Urinary bladder (tissue), 4 donors: ENCODE results near the gene MIGA1. TPM values are rescaled to one million over a fixed set of nuclear protein-coding genes. Genes with fewer than 3 reads are reported as not detected.
A peak's percentile ranks its signal among the peaks of the same experiment; 100 is the strongest.

ENCODE experiments used
- DNase-seq: peaks from one replicate; pipeline ENCODE4 v3.0.0-alpha.2; 2015; ENCODE audit errors: extremely low spot score
- H3K27ac ChIP-seq: one replicate; pipeline ENCODE4 v1.5.1; 2013; ENCODE audit warnings: low read depth, mild to moderate bottlenecking, moderate library complexity
- H3K36me3 ChIP-seq: one replicate; pipeline ENCODE4 v1.6.1; 2013; ENCODE audit warnings: mild to moderate bottlenecking, moderate library complexity; ENCODE audit not compliant: insufficient read depth
- H3K4me1 ChIP-seq: one replicate; pipeline ENCODE4 v1.6.1; 2013; ENCODE audit warnings: mild to moderate bottlenecking, moderate library complexity; ENCODE audit not compliant: insufficient read depth
- H3K4me3 ChIP-seq: one replicate; pipeline ENCODE4 v1.5.1; 2013; ENCODE audit warnings: low read depth, low read length
- WGBS: extraction: QIAGEN DNeasy Blood & Tissue Kit; methylation state at CpG from one replicate; pipeline ENCODE4 v1.1.7; 2013; 5-methylcytosine and 5-hydroxymethylcytosine counted together
- polyA plus RNA-seq: library from polyadenylated mRNA; stranded (reverse); fragments of 200-250 nt; gene quantifications from one replicate; pipeline ENCODE4 v1.2.3, GENCODE V29; 2013
- total RNA-seq: library from RNA; depleted of rRNA; stranded (reverse); fragments of >200 nt; gene quantifications from one replicate; pipeline ENCODE4 v1.2.3, GENCODE V29; 2014
- donor health status: healthy with polysubstance abuse.
- donor health status: healthy.

The MIGA1 gene
- total and polyA plus RNA-seq, 2 donors: 8.7 to 30.2 TPM

DNA sequence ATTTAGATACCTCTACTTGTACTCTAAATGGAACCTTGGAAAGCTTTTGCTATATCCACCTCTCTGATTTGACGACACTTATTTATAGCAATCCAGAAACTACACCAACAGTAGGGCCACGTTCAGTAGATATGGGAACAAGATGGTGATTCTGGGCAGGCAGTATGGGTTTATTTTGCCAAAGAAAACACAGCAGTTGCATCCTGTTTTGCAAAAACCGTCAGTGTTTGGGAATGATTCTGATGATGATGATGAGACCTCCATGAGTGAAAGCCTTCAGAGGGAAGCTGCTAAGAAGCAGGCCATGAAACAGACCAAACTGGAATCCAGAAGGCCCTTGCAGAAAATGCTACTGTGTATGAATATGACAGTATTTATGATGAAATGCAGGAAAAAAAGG, 67.5 kb downstream of the MIGA1 start:
- H3K27ac ChIP-seq: no peak overlapping the region
- no peaks in the 10 kb centered on the region for H3K4me1 ChIP-seq
- no peak for DNase-seq
- 79% methylated on average over 3 of the region's 3 CpGs for WGBS
- peaks cover 3% of the 10 kb centered on the region for H3K36me3 ChIP-seq
- H3K4me3 ChIP-seq: no peak overlapping the region

DNA sequence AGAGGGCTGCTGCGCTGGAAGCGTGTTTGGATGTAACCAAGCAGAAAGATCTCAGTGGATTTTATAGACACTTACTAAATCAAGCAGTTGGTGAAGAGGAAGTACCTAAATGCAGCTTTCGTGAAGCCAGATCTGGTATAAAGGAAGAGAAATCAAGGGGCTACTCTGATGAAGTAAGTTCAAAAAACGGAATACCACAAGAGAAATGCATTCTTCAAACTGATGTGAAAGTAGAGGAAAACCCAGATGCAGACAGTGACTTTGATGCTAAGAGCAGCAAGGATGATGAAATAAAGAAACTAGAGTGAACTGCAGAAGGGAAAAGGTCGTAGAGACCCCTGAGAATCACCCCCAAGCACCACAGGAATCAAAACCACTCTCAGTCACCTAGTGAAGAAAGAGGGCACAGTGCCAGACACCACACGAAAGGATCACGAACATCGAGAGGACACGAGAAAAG, 68.2 kb downstream of the MIGA1 start:
- 87% methylated on average over 9 of the region's 9 CpGs for whole genome bisulfite sequencing
- H3K4me3 ChIP-seq: no peak overlapping the region
- H3K27ac ChIP-seq: no peak overlapping the region
- H3K36me3 ChIP-seq: peaks cover 4% of the 10 kb centered on the region
- H3K4me1 ChIP-seq: no peaks in the 10 kb centered on the region
- DNase-seq: no peak

DNA sequence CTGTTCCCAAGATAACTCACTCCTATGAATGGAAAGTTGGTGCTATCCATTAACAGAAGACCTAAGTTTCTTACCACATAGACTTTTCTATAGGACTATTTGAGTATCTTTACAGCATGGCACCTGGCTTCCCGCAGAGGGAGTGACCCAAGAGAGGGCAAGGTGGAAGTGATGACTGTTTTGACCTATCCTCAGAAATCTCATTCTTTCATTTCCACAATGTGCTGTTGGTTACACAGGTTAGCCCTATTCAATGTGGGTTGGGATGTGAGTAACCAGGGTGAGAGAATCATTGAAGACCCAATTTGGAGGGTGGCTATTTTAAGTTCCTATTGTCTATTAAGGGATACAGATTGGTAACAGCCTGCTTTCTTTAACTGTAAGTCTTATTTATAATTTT, 70.6 kb downstream of the MIGA1 start:
- Histone ChIP-seq H3K4me1 (no peaks in the 10 kb centered on the region), H3K36me3 (peaks cover 2% of the 10 kb centered on the region), H3K27ac (no peak overlapping the region), H3K4me3 (no peak overlapping the region)
- DNase-seq: no peak
- WGBS: 99% methylated on average over 1 of the region's 1 CpG

DNA sequence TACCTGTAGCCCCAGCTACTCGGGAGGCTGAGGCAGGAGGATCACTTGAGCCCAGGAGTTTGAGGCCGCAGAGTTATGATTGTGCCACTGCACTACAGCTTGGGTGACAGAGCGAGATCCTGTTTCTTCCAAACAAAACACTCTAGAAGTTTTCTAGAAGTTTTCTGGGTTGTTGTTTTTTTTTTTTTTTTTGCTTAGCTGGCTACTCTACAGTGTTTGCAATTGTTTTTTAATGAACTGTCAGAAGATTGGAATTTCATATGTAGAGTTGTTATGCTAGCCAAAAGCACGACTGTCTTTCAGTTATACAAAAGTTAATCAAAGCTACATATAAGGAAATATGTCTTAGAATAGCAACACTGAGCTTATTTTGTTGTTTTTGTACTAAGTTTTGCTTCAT, 78.1 kb downstream of the MIGA1 start:
- Histone ChIP-seq H3K4me3 (no peak overlapping the region), H3K4me1 (no peaks in the 10 kb centered on the region), H3K36me3 (peaks cover 2% of the 10 kb centered on the region), H3K27ac (no peak overlapping the region)
- 85% methylated on average over 4 of the region's 4 CpGs for WGBS
- no peak for DNase-seq

DNA sequence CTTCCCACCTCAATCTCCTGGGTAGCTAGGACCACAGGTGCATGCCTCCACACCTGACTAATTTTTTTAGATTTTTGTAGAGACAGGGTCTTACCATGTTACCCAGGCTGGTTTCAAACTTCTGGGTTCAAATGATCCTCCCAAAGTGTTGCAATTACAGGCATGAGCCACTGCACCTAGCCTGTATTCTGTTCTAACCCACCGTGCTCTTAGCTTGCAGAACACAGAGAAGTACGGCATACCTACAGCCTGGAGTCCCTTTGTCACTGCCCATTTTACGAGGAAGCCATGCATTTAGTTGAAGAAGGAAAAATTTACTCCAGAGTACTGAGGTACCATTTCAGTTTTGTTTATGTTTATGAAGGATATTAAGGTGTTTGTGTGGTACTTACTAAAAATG, 79.3 kb downstream of the MIGA1 start:
- no peaks in the 10 kb centered on the region for H3K4me1 ChIP-seq
- H3K27ac ChIP-seq: no peak overlapping the region
- 87% methylated on average over 3 of the region's 3 CpGs for WGBS
- H3K4me3 ChIP-seq: no peak overlapping the region
- DNase-seq: no peak
- H3K36me3 ChIP-seq: peaks cover 5% of the 10 kb centered on the region

DNA sequence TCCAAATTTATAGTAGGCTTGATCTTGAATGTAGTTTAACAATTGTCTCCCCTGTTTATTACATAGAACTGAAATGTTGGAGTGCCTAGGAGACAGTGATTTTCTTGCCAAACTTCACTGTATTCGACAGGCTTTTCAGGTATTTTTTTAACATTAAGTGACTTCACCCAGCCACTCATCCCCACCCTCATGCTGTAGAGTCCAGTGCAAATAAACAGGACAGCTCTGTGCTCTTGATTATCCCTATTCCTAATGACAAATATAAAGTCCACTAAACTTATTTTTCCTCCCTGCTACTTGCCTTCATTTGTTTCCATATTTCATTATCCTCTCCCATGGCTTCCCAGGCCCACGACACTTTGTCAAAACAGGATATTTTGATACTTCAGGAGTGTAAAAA, 79.8 kb downstream of the MIGA1 start:
- DNase-seq: no peak
- no peak overlapping the region for H3K4me3 ChIP-seq
- 82% methylated on average over 2 of the region's 2 CpGs for WGBS
- H3K36me3 ChIP-seq: peaks cover 5% of the 10 kb centered on the region
- no peaks in the 10 kb centered on the region for H3K4me1 ChIP-seq
- no peak overlapping the region for H3K27ac ChIP-seq

DNA sequence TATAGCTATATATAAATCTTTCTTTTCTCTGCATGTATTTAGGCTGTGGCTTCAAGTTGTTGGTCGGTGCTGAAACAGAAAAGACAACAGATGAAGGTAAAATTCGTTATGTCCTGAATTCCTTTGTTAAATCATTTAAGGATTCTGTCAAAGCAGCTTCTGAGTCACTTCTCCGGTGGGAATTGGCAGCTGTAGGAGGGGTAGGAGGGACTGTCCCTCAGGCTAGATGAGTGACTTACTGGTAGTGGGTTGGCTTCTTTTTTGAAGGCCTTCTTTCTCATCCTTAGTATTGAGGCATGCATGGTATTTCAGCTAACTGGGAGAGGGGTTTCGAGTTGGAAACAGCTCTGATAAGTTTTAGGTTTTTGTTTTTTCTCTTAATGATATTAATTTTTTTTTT, 86.8 kb downstream of the MIGA1 start:
- WGBS: 85% methylated on average over 4 of the region's 4 CpGs
- Histone ChIP-seq H3K4me3 (no peak overlapping the region), H3K27ac (no peak overlapping the region), H3K36me3 (peaks cover 3% of the 10 kb centered on the region), H3K4me1 (no peaks in the 10 kb centered on the region)
- DNase-seq: no peak

DNA sequence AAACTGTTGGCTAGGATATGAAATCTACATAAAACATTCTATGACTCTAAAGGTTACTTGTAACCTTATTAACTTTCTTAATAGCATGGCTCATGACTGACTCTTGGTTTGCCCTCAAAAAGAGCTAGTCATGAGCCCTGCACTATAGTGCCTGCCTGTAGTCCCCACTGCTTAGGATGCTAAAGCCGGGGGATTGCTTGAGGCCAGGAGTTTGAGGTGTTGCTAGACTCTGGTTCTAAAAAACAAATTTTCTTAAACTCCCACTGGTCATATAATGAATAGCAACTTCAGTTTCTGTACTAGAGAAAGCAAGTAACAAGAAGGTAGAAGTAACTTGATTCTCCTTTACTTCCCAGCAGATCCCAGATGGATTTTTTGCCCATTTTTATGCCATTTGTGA, 93.2 kb downstream of the MIGA1 start:
- no peak overlapping the region for H3K27ac ChIP-seq
- WGBS: 100% methylated on average over 1 of the region's 1 CpG
- H3K36me3 ChIP-seq: no peaks in the 10 kb centered on the region

DNA sequence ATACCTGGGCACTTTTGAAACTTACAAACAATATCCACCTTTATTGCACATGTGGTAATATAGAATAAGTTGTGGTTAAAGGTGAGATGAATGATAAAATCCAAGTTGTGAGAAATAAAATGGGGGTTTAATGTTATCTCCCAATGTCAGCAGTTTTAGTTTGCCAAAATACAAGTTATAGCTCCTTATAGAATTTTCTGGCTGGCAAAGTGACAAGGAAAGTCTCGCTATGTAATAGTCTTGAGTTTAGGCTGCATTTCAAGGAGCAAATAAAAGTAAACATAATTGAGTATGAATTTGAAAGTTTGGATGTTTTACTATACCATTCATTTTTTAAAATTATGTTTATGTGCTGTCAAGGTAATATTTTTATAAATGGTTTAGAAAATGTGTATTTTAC, 94.0 kb downstream of the MIGA1 start:
- WGBS: 97% methylated on average over 1 of the region's 1 CpG
- Histone ChIP-seq H3K27ac (no peak overlapping the region), H3K4me3 (no peak overlapping the region), H3K4me1 (no peaks in the 10 kb centered on the region), H3K36me3 (no peaks in the 10 kb centered on the region)
- no peak for DNase-seq

More for the DNA sequence above, 93.2 kb downstream of the MIGA1 start:
- Histone ChIP-seq H3K4me3 (no peak overlapping the region), H3K4me1 (no peaks in the 10 kb centered on the region)
- no peak for DNase-seq

DNA sequence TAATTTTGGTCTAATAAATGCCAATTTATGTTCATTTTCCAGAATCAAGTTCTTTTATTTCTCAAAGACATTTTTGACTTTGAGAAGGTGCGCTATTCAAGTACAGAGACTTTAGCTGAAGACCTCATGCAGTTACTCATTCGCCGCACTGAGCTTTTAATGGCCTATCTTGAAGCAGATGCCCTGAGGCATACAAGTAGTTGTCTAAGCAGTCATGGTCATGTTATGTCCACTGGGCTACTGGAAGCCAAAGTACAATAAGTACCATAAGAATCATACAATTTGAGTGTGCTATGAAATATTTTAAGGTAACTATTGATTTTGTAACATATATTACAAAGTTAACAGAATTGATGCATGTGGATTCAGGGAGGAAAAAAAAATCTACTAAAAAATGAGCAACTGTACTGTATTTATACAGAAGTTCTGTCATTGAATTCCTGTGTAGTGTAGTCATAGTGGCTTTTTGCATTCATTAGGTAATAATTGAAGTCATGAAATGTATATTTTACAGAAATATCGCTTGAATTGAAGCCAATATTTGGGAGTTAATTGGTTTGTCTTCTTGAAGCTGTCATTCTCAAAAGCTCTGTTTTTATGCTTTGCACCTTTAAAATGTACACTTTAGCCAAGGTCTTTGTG, 95.5 kb downstream of the MIGA1 start:
- Histone ChIP-seq H3K4me3 (no peak overlapping the region), H3K36me3 (no peaks in the 10 kb centered on the region), H3K27ac (no peak overlapping the region), H3K4me1 (no peaks in the 10 kb centered on the region)
- no peak for DNase-seq
- WGBS: 98% methylated on average over 4 of the region's 4 CpGs

DNA sequence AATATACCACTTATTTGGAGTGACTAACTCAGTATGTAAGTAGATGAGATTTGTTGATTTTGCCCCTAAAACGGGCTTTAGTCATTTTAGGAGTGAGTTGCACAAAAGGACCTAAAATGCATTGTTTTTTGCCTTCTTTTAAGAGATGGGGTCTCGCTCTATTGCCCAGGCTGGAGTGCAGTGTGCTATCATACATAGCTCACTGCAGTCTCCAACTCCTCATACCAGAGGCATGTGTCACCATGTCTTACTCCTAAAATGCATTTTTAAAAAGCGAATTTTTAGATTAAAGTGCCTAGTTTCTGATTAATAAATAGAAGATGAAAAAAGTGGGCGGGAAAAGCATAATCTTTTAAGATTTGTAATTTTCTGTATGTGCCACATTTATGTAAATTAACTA, 97.4 kb downstream of the MIGA1 start:
- no peak overlapping the region for H3K4me3 ChIP-seq
- no peak overlapping the region for H3K27ac ChIP-seq
- H3K36me3 ChIP-seq: no peaks in the 10 kb centered on the region
- no peak for DNase-seq
- no peaks in the 10 kb centered on the region for H3K4me1 ChIP-seq
- 95% methylated on average over 4 of the region's 4 CpGs for WGBS

DNA sequence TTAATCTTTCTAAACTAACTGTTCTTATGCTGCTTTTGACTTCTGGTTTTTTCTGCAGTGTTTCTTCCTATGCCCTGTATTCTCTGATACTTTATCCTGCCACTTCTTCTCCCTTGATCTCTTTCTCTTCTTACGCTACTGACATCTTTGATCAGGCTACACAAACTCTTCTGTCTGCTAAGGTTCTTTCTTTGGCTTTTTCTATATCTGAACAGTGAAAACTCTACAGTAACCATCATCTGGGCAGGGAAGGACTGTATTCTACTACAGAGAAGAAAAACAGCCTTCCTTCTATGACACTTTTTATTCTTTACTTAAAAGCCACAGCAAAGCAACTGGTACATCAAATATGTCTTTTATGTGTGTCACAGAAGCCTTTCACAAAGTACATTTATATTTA, 101.6 kb downstream of the MIGA1 start:
- H3K36me3 ChIP-seq: no peaks in the 10 kb centered on the region
- no peak overlapping the region for H3K27ac ChIP-seq
- H3K4me1 ChIP-seq: no peaks in the 10 kb centered on the region
- whole genome bisulfite sequencing: 96% methylated on average over 1 of the region's 1 CpG
- no peak for DNase-seq
- H3K4me3 ChIP-seq: no peak overlapping the region

DNA sequence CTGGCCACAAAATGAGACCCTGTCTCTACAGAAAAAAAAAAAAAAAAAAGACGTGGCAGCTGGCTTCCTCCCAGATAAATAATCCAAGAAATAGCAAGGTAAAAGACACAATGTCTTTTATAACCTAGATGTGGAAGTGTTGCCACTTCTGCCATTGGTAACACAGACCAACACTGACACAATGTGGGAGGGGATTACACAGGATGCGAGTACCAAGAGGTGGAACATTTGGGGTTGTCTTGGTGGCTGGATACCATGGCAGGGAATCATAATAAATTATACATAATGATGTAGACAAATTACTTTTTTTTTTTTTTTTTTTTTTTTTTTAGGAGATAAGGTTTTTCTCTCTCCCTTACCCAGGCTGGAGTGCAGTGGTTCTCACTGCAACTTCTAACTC, 103.0 kb downstream of the MIGA1 start:
- 76% methylated on average over 2 of the region's 2 CpGs for WGBS
- H3K4me3 ChIP-seq: no peak overlapping the region
- H3K4me1 ChIP-seq: no peaks in the 10 kb centered on the region
- no peak overlapping the region for H3K27ac ChIP-seq
- no peak for DNase-seq
- H3K36me3 ChIP-seq: no peaks in the 10 kb centered on the region

DNA sequence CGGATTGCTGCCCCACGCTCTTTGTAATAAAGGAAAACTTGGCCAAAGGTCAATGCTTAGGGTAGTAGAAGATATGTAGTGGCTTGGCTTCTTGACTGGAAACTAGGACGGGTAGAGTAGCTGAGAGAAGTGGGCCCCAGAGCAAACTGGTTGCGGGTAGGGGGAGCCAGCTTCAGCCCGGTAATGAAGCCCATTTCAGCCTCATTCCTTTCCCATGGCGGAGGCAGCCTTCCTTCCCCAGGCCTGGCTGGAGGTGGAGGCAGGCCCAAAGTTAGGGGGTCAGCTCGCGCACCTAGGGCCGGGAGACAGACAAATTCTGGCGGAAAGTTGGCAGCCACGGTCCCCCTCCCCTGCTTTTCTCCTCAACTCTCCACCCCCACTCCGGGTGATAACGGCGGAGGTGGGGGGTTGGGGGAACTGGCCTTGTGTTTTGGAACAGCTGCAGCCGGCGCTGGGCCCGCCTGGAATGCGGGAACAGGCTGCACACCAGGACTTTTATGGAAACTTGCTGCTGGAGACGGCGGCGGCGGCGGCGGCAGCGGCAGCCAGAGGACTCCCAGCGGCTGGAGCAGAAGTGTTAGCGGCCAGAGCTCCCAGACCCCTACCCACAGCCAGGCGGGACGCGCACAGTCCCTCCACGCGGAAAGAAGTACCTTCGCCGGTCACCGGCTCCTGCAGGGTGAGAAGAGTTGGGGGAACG, 108.8 kb downstream of the MIGA1 start, which contains the start of gene NEXN:
TSS of gene NEXN (plus strand) at position 544 of the 700 bp plus-strand sequence. CDS start 27,483 bp downstream, outside the sequence.
- Histone ChIP-seq H3K36me3 (no peaks in the 10 kb centered on the region), H3K4me1 (no peaks in the 10 kb centered on the region), H3K4me3 (peak within 1 kb of the TSS; percentile 85), H3K27ac (peak within 1 kb of the TSS; percentile 60)
- 3% methylated on average over 36 of the region's 36 CpGs for WGBS
- peak; percentile 32 for DNase-seq
